Measurements from ENCODE around the gene PPM1L.

GRCh38 chr3:161072751-161073150 lies 316.7 kb downstream of the PPM1L start:
- no peak for TF ChIP-seq CTCF (IDR thresholded peaks at IDR 0.05)
- no peak for TF ChIP-seq POLR2A (IDR thresholded peaks at IDR 0.05)
